Mucosa of rectum (tissue), 2 donors: ENCODE measurements around the gene AGTR1.

Experiments used
- H3K27ac ChIP-seq, 2 donors: one replicate each; pipeline ENCODE4 v1.7.0; 2013; ENCODE audit warnings: inconsistent platforms in 2 of 2, low read depth in 2 of 2, low read length in 2 of 2
- H3K27me3 ChIP-seq, 2 donors: one replicate each; pipeline ENCODE4 v1.7.0; 2013; ENCODE audit warnings: low read length in 2 of 2; ENCODE audit not compliant: control insufficient read depth in 2 of 2, insufficient read depth in 2 of 2
- H3K36me3 ChIP-seq, 2 donors: one replicate each; pipeline ENCODE4 v1.7.0; 2013; ENCODE audit warnings: low read length in 2 of 2; ENCODE audit not compliant: control insufficient read depth in 2 of 2, insufficient read depth in 2 of 2
- H3K4me1 ChIP-seq, 2 donors: one replicate each; pipeline ENCODE4 v1.7.0; 2013; ENCODE audit warnings: low read length in 2 of 2, mild to moderate bottlenecking in 1 of 2; ENCODE audit not compliant: control insufficient read depth in 2 of 2, insufficient read depth in 2 of 2
- H3K4me3 ChIP-seq, 2 donors: one replicate each; pipeline ENCODE4 v1.7.0; 2013; ENCODE audit warnings: low read length in 2 of 2
- H3K9ac ChIP-seq, 2 donors: one replicate each; pipeline ENCODE4 v1.7.0; 2013; ENCODE audit warnings: low read length in 2 of 2, low read depth in 1 of 2, mild to moderate bottlenecking in 1 of 2
- H3K9me3 ChIP-seq, 2 donors: one replicate each; pipeline ENCODE4 v1.7.0; 2013; ENCODE audit warnings: low read length in 2 of 2; ENCODE audit not compliant: control insufficient read depth in 2 of 2
- donor health status: healthy.
- donor health status: Normal muscosa, but diverticular disease.

Gene AGTR1

DNA sequence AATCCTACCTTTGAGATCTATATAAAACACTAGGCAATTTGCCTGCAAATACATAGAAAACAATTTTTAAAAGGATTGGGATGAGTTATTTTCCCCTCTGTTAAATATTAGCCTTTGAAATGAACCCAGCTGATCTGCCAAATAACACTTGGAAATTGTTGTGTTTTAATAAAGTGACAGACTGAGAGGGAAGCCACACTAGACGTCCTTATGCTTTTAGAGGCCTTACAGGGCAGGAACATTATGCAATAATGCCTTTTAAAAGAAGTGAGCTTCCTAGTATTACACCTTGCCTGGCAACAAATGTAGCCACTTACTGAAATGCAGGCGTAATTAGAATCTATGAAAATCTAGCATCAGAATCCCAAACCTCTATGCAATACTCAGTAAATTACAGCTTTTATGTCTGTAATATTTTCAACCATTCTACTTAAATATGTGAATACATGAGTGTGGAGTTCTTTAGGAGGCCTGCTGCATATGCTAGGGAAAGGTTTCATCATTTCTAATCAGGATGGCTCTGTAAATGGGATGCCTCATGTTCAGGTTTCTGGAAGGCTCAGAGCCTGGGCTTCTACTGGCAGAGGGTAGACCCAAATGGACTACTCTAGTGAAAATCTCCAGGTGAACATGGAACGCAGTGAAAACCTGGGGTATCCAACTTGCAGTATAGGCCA is 20.3 kb downstream of the AGTR1 start:
- no peaks in the 10 kb centered on the region for H3K36me3 ChIP-seq
- H3K27ac ChIP-seq, result no peak overlapping the region
- H3K4me1 ChIP-seq, result no peaks in the 10 kb centered on the region
- no peaks in the 10 kb centered on the region for H3K27me3 ChIP-seq
- no peak overlapping the region for H3K4me3 ChIP-seq
- no peak overlapping the region for H3K9ac ChIP-seq
- no peaks in the 10 kb centered on the region for H3K9me3 ChIP-seq

DNA sequence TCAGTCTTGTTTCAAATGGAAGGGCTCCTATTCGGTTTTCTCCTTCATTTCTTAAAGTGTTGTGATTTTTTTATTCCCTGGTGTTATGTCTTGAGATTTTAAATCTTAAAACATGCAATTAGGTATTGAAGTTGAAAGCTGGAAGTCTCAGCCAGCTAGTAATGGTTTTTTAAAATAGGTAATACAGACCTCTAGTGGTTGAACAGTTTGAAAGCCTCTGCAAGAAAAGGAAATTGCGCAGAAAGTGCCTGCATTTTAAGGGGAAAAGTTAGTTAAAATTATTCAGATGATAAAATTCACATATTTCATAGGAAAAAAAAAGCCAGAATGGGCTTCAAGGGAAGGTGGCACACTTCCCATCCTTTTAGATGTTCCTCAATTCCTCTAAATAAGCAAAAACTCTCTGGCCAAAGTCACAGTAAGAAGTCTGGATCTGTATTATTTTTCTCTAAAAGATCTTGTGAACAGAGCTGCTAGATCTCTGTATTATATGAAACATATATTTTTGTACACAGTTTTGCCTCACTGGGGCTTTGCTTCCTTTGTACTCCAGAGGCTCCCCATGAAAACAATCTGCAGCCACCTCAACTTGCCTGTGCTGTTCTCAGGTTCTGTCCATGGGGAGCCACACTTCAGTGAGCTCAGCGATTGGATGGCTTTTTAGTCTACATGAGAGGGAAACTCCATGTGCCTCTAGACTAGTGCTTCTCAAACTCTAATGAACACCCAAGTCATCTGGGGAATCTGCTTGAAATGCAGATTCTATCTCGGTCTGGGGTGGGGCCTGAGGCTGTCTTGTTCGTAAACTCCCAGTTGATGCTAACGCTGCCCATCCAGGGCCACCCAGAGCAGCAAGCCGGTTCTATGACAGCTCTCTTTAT is 21.5 kb downstream of the AGTR1 start:
- Histone ChIP-seq H3K36me3 (no peaks in the 10 kb centered on the region), H3K9ac (no peak overlapping the region), H3K27ac (no peak overlapping the region), H3K27me3 (no peaks in the 10 kb centered on the region), H3K4me3 (no peak overlapping the region), H3K4me1 (no peaks in the 10 kb centered on the region), H3K9me3 (no peaks in the 10 kb centered on the region)

DNA sequence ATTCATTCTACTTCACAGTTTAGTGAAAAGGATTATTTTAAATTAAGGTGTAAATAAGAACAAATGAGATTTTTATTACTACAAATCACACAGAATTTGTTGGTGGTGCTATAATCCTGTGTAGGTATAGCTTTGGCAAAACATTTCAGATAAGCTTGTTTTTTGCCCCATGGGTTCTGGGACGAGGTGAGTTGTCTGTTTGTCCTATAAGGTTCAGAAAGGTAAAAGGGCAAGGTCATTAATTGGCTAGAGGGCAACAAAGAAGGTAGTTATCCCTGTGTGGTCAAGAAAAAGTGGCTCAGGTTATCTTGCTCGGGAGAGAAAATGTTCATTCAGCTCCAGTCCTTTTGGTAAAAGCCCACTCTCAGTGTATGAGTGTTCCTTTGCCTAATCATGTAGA is 23.2 kb downstream of the AGTR1 start:
- no peaks in the 10 kb centered on the region for H3K4me1 ChIP-seq
- H3K36me3 ChIP-seq, result no peaks in the 10 kb centered on the region
- H3K9me3 ChIP-seq, result no peaks in the 10 kb centered on the region
- no peak overlapping the region for H3K4me3 ChIP-seq
- no peaks in the 10 kb centered on the region for H3K27me3 ChIP-seq
- no peak overlapping the region for H3K27ac ChIP-seq
- H3K9ac ChIP-seq, result no peak overlapping the region

DNA sequence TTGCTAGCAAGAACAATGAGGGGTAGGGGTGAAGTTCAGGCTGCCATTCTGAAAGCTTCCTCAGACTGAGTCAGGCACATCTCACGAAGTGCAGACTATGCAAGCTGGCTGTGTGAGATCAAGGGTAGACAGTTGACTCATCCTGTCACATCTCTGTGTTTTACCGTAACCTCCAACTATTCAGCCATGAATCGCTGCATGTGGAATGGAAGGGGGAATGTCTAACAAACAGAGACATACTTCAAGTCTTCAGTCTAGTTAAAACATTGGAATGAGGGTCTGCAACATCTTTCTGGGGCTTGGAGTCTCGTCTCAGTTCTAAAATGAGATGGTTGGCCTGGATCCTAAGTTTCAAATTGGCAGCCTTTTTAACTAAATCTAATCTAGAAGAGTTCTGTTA is 25.9 kb downstream of the AGTR1 start:
- no peaks in the 10 kb centered on the region for H3K4me1 ChIP-seq
- no peak overlapping the region for H3K9ac ChIP-seq
- no peak overlapping the region for H3K4me3 ChIP-seq
- no peaks in the 10 kb centered on the region for H3K9me3 ChIP-seq
- H3K27me3 ChIP-seq, result no peaks in the 10 kb centered on the region
- no peak overlapping the region for H3K27ac ChIP-seq
- no peaks in the 10 kb centered on the region for H3K36me3 ChIP-seq

DNA sequence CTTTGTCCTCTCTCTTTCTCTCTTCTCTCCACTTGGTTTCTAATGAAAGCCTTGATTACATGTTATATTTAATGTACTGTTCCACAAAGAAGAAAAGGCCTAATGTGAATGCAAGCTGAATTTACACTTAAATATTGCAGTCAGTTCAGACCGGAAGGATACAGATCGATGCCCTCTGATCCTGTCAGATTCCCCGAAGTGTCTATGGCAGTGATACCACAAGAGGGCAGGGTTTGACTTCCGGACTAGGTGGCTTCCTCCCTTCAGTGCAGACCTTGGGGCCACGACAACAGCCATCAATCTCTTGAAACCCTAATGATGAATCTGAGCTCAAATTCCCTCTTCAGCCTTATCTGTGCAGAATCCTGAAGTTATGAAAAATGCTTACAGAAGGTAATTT is 29.5 kb downstream of the AGTR1 start:
- Histone ChIP-seq H3K9me3 (no peaks in the 10 kb centered on the region), H3K27me3 (no peaks in the 10 kb centered on the region), H3K9ac (no peak overlapping the region), H3K4me3 (no peak overlapping the region), H3K4me1 (peaks cover 0 to 2% of the 10 kb centered on the region in 2 donors), H3K27ac (no peak overlapping the region), H3K36me3 (no peaks in the 10 kb centered on the region)

DNA sequence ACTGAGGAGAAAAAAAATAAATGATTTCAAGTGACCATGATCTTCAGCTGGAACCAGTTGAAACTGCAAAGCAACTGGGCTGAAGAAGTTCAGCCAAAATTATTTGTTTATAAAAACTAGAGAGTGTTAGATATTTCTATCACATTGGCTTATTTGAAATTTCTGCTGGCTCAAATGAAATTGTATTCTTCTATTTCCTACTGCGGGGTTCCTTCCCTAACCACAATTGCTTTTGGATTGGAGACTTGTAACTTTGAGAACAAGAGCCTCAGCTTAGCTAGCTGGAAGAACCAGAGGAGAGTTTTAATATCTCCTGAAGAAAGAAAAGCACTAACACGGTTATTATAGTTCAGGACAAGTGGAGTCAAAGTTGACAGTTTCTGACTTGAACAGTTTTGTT is 31.1 kb downstream of the AGTR1 start:
- H3K36me3 ChIP-seq, result no peaks in the 10 kb centered on the region
- H3K27ac ChIP-seq, result no peak overlapping the region
- H3K4me1 ChIP-seq, result peaks cover 0 to 2% of the 10 kb centered on the region in 2 donors
- H3K4me3 ChIP-seq, result no peak overlapping the region
- H3K27me3 ChIP-seq, result no peaks in the 10 kb centered on the region
- H3K9ac ChIP-seq, result no peak overlapping the region
- H3K9me3 ChIP-seq, result no peaks in the 10 kb centered on the region

DNA sequence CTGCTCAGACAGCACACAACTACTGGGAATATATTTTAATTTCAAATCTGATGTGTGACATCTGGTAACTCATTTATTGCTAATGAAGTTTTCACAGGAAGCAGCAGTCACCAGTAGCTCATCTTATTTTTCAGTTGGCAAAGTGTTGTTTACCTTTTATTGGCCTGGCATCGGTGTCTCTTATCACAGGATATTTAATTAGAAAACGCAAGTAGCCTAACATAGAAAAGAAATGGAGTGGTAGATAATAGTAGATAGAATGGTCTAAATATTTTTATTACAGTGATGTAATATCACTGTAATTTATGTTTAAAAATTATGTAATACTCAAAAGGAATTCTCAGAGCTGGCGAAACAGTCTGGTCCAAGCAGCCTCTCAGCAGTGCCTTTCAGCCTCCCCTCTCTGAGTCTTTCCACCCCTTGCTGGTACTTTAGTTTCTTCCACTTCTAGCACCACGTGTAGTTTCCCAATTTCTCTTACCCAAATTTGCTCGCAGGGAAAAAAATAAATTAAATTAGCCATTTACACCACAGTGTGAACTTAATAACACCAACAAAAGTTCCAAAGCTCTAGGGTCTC is 31.9 kb downstream of the AGTR1 start:
- peaks cover 0 to 2% of the 10 kb centered on the region in 2 donors for H3K4me1 ChIP-seq

DNA sequence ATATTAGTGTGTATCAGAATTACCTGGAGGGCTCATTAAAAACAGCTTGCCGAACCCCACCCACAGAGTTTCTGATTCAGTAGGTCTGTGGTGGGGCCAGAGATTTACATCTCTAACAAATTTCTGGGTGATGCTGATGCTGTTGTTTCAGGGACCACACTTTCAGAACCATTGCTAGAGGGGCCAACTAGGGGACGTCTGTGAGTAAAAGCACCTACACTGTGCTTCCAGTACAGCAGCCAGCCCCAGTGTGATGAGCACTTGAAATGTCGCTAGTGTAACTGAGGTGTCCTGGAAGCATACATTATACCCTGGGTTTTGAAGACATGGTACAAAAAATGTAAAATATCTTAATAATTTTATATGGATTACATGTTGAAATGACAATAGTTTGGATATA is 33.0 kb downstream of the AGTR1 start:
- no peaks in the 10 kb centered on the region for H3K9me3 ChIP-seq
- H3K36me3 ChIP-seq, result no peaks in the 10 kb centered on the region
- no peak overlapping the region for H3K27ac ChIP-seq
- H3K27me3 ChIP-seq, result no peaks in the 10 kb centered on the region
- H3K9ac ChIP-seq, result no peak overlapping the region
- no peak overlapping the region for H3K4me3 ChIP-seq
- peaks cover 0 to 2% of the 10 kb centered on the region in 2 donors for H3K4me1 ChIP-seq

More for the DNA sequence above, 31.9 kb downstream of the AGTR1 start:
- H3K36me3 ChIP-seq, result no peaks in the 10 kb centered on the region
- no peaks in the 10 kb centered on the region for H3K9me3 ChIP-seq
- H3K27me3 ChIP-seq, result no peaks in the 10 kb centered on the region
- no peak overlapping the region for H3K9ac ChIP-seq
- no peak overlapping the region for H3K4me3 ChIP-seq
- no peak overlapping the region for H3K27ac ChIP-seq

DNA sequence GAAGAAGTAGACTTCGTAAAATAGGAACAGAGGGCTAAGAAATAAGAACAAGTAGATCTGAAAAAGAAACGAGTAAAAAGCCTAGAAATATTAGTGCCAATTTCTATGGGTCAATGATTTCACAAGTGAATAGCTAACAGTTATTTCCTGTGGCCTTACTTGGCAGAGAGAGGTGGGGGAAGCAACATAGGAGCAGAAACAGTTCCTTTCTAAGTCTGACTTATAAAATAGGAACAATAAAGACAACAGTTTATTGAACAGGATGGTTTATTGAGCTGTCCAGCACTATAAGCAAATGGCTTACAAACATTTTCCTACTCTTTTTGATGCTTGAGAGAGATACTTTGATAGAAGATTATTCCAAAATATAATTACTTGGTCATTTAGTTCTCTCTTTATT is 37.9 kb downstream of the AGTR1 start:
- H3K4me3 ChIP-seq, result no peak overlapping the region
- H3K9me3 ChIP-seq, result no peaks in the 10 kb centered on the region
- no peak overlapping the region for H3K27ac ChIP-seq
- no peaks in the 10 kb centered on the region for H3K4me1 ChIP-seq
- no peaks in the 10 kb centered on the region for H3K27me3 ChIP-seq
- no peak overlapping the region for H3K9ac ChIP-seq
- H3K36me3 ChIP-seq, result no peaks in the 10 kb centered on the region

DNA sequence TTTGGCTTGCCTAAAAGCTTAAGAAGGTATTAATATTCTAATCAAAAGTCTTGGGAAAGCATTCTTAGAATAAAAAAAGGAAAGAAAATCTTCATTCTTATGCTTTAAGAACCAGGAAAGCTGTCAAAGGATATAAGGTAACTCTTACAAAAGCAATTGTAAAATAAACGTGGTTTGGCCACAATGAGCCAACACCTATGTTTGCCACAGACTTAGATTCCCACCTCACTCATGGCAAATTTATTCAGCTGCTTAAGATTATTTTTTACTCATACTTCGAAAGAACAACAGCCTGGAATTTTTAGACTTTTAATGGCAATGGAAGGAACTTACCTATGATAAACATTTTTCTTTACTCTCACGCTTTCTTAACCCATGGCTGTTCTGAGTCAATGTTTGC is 38.4 kb downstream of the AGTR1 start:
- Histone ChIP-seq H3K9me3 (no peaks in the 10 kb centered on the region), H3K36me3 (no peaks in the 10 kb centered on the region), H3K27me3 (no peaks in the 10 kb centered on the region), H3K9ac (no peak overlapping the region), H3K4me3 (no peak overlapping the region), H3K4me1 (no peaks in the 10 kb centered on the region), H3K27ac (no peak overlapping the region)
